Neural cell (in vitro differentiated cells): ENCODE measurements around the gene TRIM6. TPM values are rescaled to one million over a fixed set of nuclear protein-coding genes. Genes with fewer than 3 reads are reported as not detected.

Experiments
- H2AFZ ChIP-seq: fragments of 200-600, 300-800 bp; sonication (generic), shearing (Covaris generic); 2 replicates; pipeline ENCODE4 v1.6.0; 2014; ENCODE audit warnings: low read depth, mild to moderate bottlenecking, antibody characterized with exemption, low read length, moderate library complexity
- H3F3A ChIP-seq: fragments of 200-600 bp; shearing (Covaris generic); 2 replicates; pipeline ENCODE4 v1.6.1; 2016; ENCODE audit warnings: mild to moderate bottlenecking, moderate library complexity, mixed read lengths, antibody characterized with exemption, low read length; ENCODE audit not compliant: insufficient read depth, poor library complexity, severe bottlenecking
- H3K27ac ChIP-seq: fragments of 200-600, 300-800 bp; sonication (generic), shearing (Covaris generic); 2 replicates; pipeline ENCODE4 v1.5.1; 2014; ENCODE audit warnings: mild to moderate bottlenecking, low read length, moderate library complexity
- H3K27me3 ChIP-seq: fragments of 300-800, 200-600 bp; sonication (generic), shearing (Covaris generic); 2 replicates; pipeline ENCODE4 v1.6.0; 2014; ENCODE audit warnings: mild to moderate bottlenecking, low read depth, low read length, moderate library complexity; ENCODE audit not compliant: insufficient read depth
- H3K36me3 ChIP-seq: fragments of 300-800, 200-600 bp; sonication (generic), shearing (Covaris generic); 2 replicates; pipeline ENCODE4 v1.5.1; 2014; ENCODE audit warnings: mild to moderate bottlenecking, antibody characterized with exemption, low read length, moderate library complexity; ENCODE audit not compliant: insufficient read depth
- H3K4me2 ChIP-seq: fragments of 300-800, 200-600 bp; sonication (generic), shearing (Covaris generic); 2 replicates; pipeline ENCODE4 v1.6.0; 2014; ENCODE audit warnings: mild to moderate bottlenecking, low read length
- H3K4me3 ChIP-seq: fragments of 300-800, 200-600 bp; sonication (generic), shearing (Covaris generic); 2 replicates; pipeline ENCODE4 v1.5.1; 2014; ENCODE audit warnings: mild to moderate bottlenecking, low read length, moderate library complexity
- H3K79me2 ChIP-seq: fragments of 200-600 bp; shearing (Covaris generic); replicated peaks from 2 replicates; pipeline ENCODE4 v1.6.0; 2014; ENCODE audit warnings: mild to moderate bottlenecking, low read length, moderate library complexity; ENCODE audit not compliant: insufficient read depth
- H3K9ac ChIP-seq: fragments of 300-800, 200-600 bp; sonication (generic), shearing (Covaris generic); 2 replicates; pipeline ENCODE4 v1.6.1; 2016; ENCODE audit warnings: mild to moderate bottlenecking, low read length, mixed read lengths
- H3K9me2 ChIP-seq: fragments of 200-600 bp; shearing (Covaris generic); 2 replicates; pipeline ENCODE4 v1.6.1; 2016; ENCODE audit warnings: mild to moderate bottlenecking, low read length, mixed read lengths; ENCODE audit not compliant: insufficient read depth
- H3K9me3 ChIP-seq: fragments of 200-600, 300-800 bp; sonication (generic), shearing (Covaris generic); 2 replicates; pipeline ENCODE4 v1.6.1; 2016; ENCODE audit warnings: mild to moderate bottlenecking, mixed run types, low read length, moderate library complexity, mixed read lengths
- H4K20me1 ChIP-seq: fragments of 200-600 bp; shearing (Covaris generic); 2 replicates; pipeline ENCODE4 v1.6.1; 2016; ENCODE audit warnings: mild to moderate bottlenecking, mixed run types; ENCODE audit not compliant: insufficient read depth
- EP300 ChIP-seq: fragments of 450-650 bp; conservative IDR thresholded peaks from 2 replicates; pipeline ENCODE4 v1.6.1; 2014; ENCODE audit warnings: antibody characterized with exemption, mild to moderate bottlenecking, moderate library complexity; ENCODE audit not compliant: poor library complexity, severe bottlenecking
- EZH2 ChIP-seq: fragments of 200-600, 300-800 bp; shearing (Covaris generic), sonication (generic); IDR thresholded peaks from 2 replicates; pipeline ENCODE4 v1.6.1; 2014; ENCODE audit warnings: antibody characterized with exemption, low read length, borderline replicate concordance, mild to moderate bottlenecking; ENCODE audit not compliant: insufficient read depth, poor library complexity, severe bottlenecking
- MXI1 ChIP-seq: fragments of 450-650 bp; conservative IDR thresholded peaks from 2 replicates; pipeline ENCODE4 v1.6.1; 2014; ENCODE audit warnings: antibody characterized with exemption, mild to moderate bottlenecking; ENCODE audit not compliant: poor library complexity, severe bottlenecking
- POLR2AphosphoS5 ChIP-seq: IDR thresholded peaks from 2 replicates; pipeline ENCODE4 v1.6.1; 2012
- RAD21 ChIP-seq: fragments of 450-650 bp; conservative IDR thresholded peaks from 2 replicates; pipeline ENCODE4 v1.6.1; 2014; ENCODE audit warnings: antibody characterized with exemption, mild to moderate bottlenecking, moderate library complexity
- SMC3 ChIP-seq: fragments of 450-650 bp; conservative IDR thresholded peaks from 2 replicates; pipeline ENCODE4 v1.6.1; 2014; ENCODE audit warnings: antibody characterized with exemption, mild to moderate bottlenecking, moderate library complexity; ENCODE audit not compliant: poor library complexity
- TAF1 ChIP-seq: IDR thresholded peaks from 2 replicates; pipeline ENCODE4 v1.6.1; 2012; ENCODE audit warnings: low read depth
- polyA plus RNA-seq: library from polyadenylated mRNA; depleted of rRNA; stranded (reverse); fragments of >200 nt; gene quantifications from 2 replicates; pipeline ENCODE4 v1.2.3, GENCODE V29; 2014
- TF ChIP-seq, protein P1 (sequence below): fragments of 450-650 bp; IDR thresholded peaks from 2 replicates; pipeline ENCODE4 v1.5.1; 2014; ENCODE audit warnings: antibody characterized with exemption, mild to moderate bottlenecking, moderate library complexity; ENCODE audit not compliant: poor library complexity, severe bottlenecking
- TF ChIP-seq, protein P2 (sequence below): IDR thresholded peaks from 2 replicates; pipeline ENCODE4 v1.6.1; 2012; ENCODE audit warnings: borderline replicate concordance

TRIM6 gene
- polyA plus RNA-seq, 1 donor from 2014 or later: not detected

DNA sequence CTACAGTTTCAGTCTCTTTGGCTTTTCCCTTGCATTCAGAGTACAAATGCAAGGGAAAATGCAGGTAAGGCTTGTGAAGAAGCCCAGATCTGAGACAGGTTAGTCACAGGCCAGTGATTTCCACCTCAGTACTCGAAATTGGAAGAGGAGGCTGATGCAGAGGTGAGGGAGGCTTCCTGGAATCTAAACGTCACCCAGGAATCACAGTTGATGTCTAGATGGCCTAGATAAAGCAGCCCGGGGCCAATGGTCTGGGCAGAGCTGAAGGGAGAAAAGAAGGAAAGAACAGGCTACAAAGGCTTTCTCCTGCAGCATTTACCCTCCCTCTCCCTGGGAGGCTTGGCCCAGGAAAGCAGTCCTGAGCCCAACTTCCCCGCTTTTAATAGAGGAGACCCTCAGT is 8.5 kb downstream of the TRIM6 start:
- TF ChIP-seq TAF1 (no peak), EP300 (no peak), RAD21 (no peak), POLR2AphosphoS5 (no peak), EZH2 (no peak), SMC3 (no peak), MXI1 (no peak)
- TF ChIP-seq, protein P1, sequence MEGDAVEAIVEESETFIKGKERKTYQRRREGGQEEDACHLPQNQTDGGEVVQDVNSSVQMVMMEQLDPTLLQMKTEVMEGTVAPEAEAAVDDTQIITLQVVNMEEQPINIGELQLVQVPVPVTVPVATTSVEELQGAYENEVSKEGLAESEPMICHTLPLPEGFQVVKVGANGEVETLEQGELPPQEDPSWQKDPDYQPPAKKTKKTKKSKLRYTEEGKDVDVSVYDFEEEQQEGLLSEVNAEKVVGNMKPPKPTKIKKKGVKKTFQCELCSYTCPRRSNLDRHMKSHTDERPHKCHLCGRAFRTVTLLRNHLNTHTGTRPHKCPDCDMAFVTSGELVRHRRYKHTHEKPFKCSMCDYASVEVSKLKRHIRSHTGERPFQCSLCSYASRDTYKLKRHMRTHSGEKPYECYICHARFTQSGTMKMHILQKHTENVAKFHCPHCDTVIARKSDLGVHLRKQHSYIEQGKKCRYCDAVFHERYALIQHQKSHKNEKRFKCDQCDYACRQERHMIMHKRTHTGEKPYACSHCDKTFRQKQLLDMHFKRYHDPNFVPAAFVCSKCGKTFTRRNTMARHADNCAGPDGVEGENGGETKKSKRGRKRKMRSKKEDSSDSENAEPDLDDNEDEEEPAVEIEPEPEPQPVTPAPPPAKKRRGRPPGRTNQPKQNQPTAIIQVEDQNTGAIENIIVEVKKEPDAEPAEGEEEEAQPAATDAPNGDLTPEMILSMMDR: no peak
- TF ChIP-seq, protein P2, sequence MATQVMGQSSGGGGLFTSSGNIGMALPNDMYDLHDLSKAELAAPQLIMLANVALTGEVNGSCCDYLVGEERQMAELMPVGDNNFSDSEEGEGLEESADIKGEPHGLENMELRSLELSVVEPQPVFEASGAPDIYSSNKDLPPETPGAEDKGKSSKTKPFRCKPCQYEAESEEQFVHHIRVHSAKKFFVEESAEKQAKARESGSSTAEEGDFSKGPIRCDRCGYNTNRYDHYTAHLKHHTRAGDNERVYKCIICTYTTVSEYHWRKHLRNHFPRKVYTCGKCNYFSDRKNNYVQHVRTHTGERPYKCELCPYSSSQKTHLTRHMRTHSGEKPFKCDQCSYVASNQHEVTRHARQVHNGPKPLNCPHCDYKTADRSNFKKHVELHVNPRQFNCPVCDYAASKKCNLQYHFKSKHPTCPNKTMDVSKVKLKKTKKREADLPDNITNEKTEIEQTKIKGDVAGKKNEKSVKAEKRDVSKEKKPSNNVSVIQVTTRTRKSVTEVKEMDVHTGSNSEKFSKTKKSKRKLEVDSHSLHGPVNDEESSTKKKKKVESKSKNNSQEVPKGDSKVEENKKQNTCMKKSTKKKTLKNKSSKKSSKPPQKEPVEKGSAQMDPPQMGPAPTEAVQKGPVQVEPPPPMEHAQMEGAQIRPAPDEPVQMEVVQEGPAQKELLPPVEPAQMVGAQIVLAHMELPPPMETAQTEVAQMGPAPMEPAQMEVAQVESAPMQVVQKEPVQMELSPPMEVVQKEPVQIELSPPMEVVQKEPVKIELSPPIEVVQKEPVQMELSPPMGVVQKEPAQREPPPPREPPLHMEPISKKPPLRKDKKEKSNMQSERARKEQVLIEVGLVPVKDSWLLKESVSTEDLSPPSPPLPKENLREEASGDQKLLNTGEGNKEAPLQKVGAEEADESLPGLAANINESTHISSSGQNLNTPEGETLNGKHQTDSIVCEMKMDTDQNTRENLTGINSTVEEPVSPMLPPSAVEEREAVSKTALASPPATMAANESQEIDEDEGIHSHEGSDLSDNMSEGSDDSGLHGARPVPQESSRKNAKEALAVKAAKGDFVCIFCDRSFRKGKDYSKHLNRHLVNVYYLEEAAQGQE: no peak
- no peaks in the 10 kb centered on the region for H3K27me3 ChIP-seq
- no peaks in the 10 kb centered on the region for H4K20me1 ChIP-seq
- no peaks in the 10 kb centered on the region for H3F3A ChIP-seq
- no peak overlapping the region for H3K27ac ChIP-seq
- H3K9me3 ChIP-seq: no peaks in the 10 kb centered on the region
- H3K9me2 ChIP-seq: no peaks in the 10 kb centered on the region
- no peaks in the 10 kb centered on the region for H3K36me3 ChIP-seq
- H3K4me2 ChIP-seq: no peak overlapping the region
- H3K79me2 ChIP-seq: no peaks in the 10 kb centered on the region
- no peak overlapping the region for H2AFZ ChIP-seq
- no peak overlapping the region for H3K9ac ChIP-seq
- no peak overlapping the region for H3K4me3 ChIP-seq

DNA sequence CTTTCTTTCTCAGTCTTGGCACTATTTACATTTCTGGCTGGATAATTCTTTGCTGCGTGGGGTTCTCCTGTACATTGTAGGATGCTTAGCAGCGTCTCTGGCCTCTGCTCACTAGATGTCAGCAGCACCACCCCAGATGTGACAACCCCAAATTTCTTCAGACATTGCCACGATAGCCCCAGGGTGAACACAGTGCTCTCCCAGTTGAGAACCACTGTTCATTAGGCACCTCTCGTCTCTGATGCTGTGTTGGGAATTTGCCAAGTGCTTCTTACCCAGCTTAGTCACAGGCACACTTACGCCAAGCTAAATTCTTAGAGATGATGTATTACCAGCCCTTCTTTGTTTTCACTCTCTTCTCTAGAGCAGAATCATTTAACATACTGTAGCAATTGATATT is 9.4 kb downstream of the TRIM6 start:
- TF ChIP-seq POLR2AphosphoS5 (no peak), MXI1 (no peak), EZH2 (no peak), RAD21 (no peak), TAF1 (no peak)
- TF ChIP-seq, protein P1: no peak
- no peaks in the 10 kb centered on the region for H3K79me2 ChIP-seq
- H3K9me2 ChIP-seq: no peaks in the 10 kb centered on the region
- no peak overlapping the region for H2AFZ ChIP-seq
- no peak overlapping the region for H3K4me3 ChIP-seq
- no peaks in the 10 kb centered on the region for H4K20me1 ChIP-seq
- no peaks in the 10 kb centered on the region for H3F3A ChIP-seq
- no peaks in the 10 kb centered on the region for H3K27me3 ChIP-seq
- no peaks in the 10 kb centered on the region for H3K36me3 ChIP-seq
- H3K9ac ChIP-seq: no peak overlapping the region
- H3K27ac ChIP-seq: no peak overlapping the region
- no peak overlapping the region for H3K4me2 ChIP-seq
- no peaks in the 10 kb centered on the region for H3K9me3 ChIP-seq
